H1 (cell line): Measurements from ENCODE around the gene SLC16A2. TPM values are rescaled to one million over a fixed set of nuclear protein-coding genes. Genes with fewer than 3 reads are reported as not detected.

Experiments
- CTCF ChIA-PET: fragments of 300-600 bp; sonication (Branson Sonifier 250); formaldehyde crosslinking; loops from one replicate; lab custom pipeline; 2021; ENCODE audit not compliant: partially characterized antibody; lab: Charles Lee
- POLR2A ChIA-PET: fragments of 300-600 bp; sonication (Branson Sonifier 250); formaldehyde crosslinking; loops from one replicate; lab custom pipeline; 2021; ENCODE audit warnings: inconsistent platforms; ENCODE audit not compliant: partially characterized antibody; lab: Charles Lee
- DNase-seq, 2 experiments: peaks; one replicate each; pipeline versions ENCODE4 v3.0.0 to v3.0.0-alpha.2; 2010 to 2022; ENCODE audit warnings: low spot score in 2 of 2, low read depth in 1 of 2, mixed read lengths in 1 of 2
- FAIRE-seq: peaks from 2 replicates; lab custom pipeline; 2011; peaks lifted over from hg19 to GRCh38; lab: Jason Lieb, UNC
- H2AFZ ChIP-seq: 2 replicates; pipeline ENCODE4 v1.8.1; 2012; ENCODE audit warnings: low read length, inconsistent platforms
- H2AK5ac ChIP-seq: 2 replicates; pipeline ENCODE4 v1.6.1; 2013; ENCODE audit warnings: low read depth, low read length
- H2BK120ac ChIP-seq: replicated peaks from 2 replicates; pipeline ENCODE3; 2013; ENCODE audit warnings: low read depth, low read length, inconsistent platforms
- H2BK12ac ChIP-seq: 2 replicates; pipeline ENCODE4 v1.6.1; 2013; ENCODE audit warnings: low read depth, low read length
- H2BK15ac ChIP-seq: 2 replicates; pipeline ENCODE4 v1.6.1; 2013; ENCODE audit warnings: low read length
- H2BK20ac ChIP-seq: 2 replicates; pipeline ENCODE4 v1.6.1; 2013; ENCODE audit warnings: low read length
- H2BK5ac ChIP-seq: 2 replicates; pipeline ENCODE4 v1.6.1; 2013; ENCODE audit warnings: low read depth, low read length
- H3K14ac ChIP-seq: 2 replicates; pipeline ENCODE4 v1.6.1; 2013; ENCODE audit warnings: inconsistent platforms; ENCODE audit not compliant: insufficient read length
- H3K18ac ChIP-seq: 2 replicates; pipeline ENCODE4 v1.6.1; 2013; ENCODE audit warnings: low read length; ENCODE audit errors: extremely low read depth
- H3K23ac ChIP-seq: 2 replicates; pipeline ENCODE4 v1.6.1; 2013; ENCODE audit warnings: inconsistent platforms; ENCODE audit not compliant: insufficient read length
- H3K23me2 ChIP-seq: 2 replicates; pipeline ENCODE4 v1.6.1; 2013; ENCODE audit warnings: low read depth, low read length
- H3K27ac ChIP-seq: 2 replicates; pipeline ENCODE4 v1.6.1; 2011; ENCODE audit warnings: low read depth, low read length, inconsistent platforms
- H3K27me3 ChIP-seq, 4 experiments: replicated peaks in 1 of 4; 1 replicate in 1 of 4; 2 replicates in 3 of 4; pipeline versions ENCODE4 v1.6.1 to v1.8.1; 2011 to 2013; ENCODE audit warnings: low read length in 3 of 4, mild to moderate bottlenecking in 3 of 4, inconsistent platforms in 2 of 4, mixed read lengths in 2 of 4, moderate library complexity in 1 of 4; ENCODE audit not compliant: control insufficient read depth in 3 of 4, insufficient read depth in 3 of 4; ENCODE audit errors: extremely low read depth in 1 of 4
- H3K36me3 ChIP-seq, 4 experiments: 2 replicates each; pipeline versions ENCODE4 v1.6.1 to v1.8.1; 2011 to 2013; ENCODE audit warnings: mild to moderate bottlenecking in 4 of 4, low read length in 3 of 4, moderate library complexity in 2 of 4, control low read depth in 1 of 4, inconsistent platforms in 1 of 4; ENCODE audit not compliant: insufficient read depth in 4 of 4, control insufficient read depth in 2 of 4
- H3K4ac ChIP-seq: replicated peaks from 2 replicates; pipeline ENCODE3; 2013; ENCODE audit warnings: low read length, low read depth, mixed read lengths, inconsistent platforms; ENCODE audit not compliant: insufficient read length
- H3K4me1 ChIP-seq, 4 experiments: replicated peaks in 1 of 4; 1 replicate in 1 of 4; 2 replicates in 3 of 4; pipeline versions ENCODE4 v1.6.1 to v1.8.1; 2011 to 2013; ENCODE audit warnings: low read length in 3 of 4, inconsistent platforms in 2 of 4, mixed read lengths in 1 of 4; ENCODE audit not compliant: insufficient read depth in 4 of 4, control insufficient read depth in 3 of 4
- H3K4me2 ChIP-seq, 2 experiments: 2 replicates each; pipeline versions ENCODE4 v1.6.1 to v1.8.1; 2011 to 2013; ENCODE audit warnings: low read depth in 2 of 2, low read length in 2 of 2, control low read depth in 1 of 2, inconsistent platforms in 1 of 2, mild to moderate bottlenecking in 1 of 2; ENCODE audit not compliant: insufficient read depth in 1 of 2
- H3K4me3 ChIP-seq, 4 experiments: fragments of 200-600, 300-600 bp in 1 of 4; sonication (generic), shearing (Covaris generic), sonication (Bioruptor Twin) in 1 of 4; 2 replicates each; pipeline versions ENCODE4 v1.5.1 to v1.8.1; 2011 to 2016; ENCODE audit warnings: low read length in 4 of 4, low read depth in 3 of 4, control low read depth in 2 of 4, inconsistent platforms in 2 of 4, mild to moderate bottlenecking in 2 of 4, mixed read lengths in 1 of 4, moderate library complexity in 1 of 4; ENCODE audit not compliant: insufficient read depth in 2 of 4; ENCODE audit errors: extremely low read depth in 1 of 4
- H3K56ac ChIP-seq: replicated peaks from 2 replicates; pipeline ENCODE3; 2013; ENCODE audit warnings: low read depth, mild to moderate bottlenecking, mixed read lengths, low read length, inconsistent platforms; ENCODE audit not compliant: insufficient read length
- H3K79me1 ChIP-seq: 2 replicates; pipeline ENCODE4 v1.6.1; 2013; ENCODE audit warnings: low read depth, low read length, control low read depth
- H3K79me2 ChIP-seq, 2 experiments: 2 replicates each; pipeline versions ENCODE4 v1.6.1 to v1.8.1; 2012 to 2013; ENCODE audit warnings: low read length in 2 of 2, mild to moderate bottlenecking in 2 of 2, inconsistent platforms in 1 of 2; ENCODE audit not compliant: insufficient read depth in 2 of 2, control insufficient read depth in 1 of 2
- H3K9ac ChIP-seq, 4 experiments: replicated peaks in 1 of 4; 1 replicate in 1 of 4; 2 replicates in 3 of 4; pipeline versions ENCODE4 v1.6.1 to v1.8.1; 2011 to 2013; ENCODE audit warnings: low read depth in 3 of 4, low read length in 3 of 4, control low read depth in 2 of 4, mild to moderate bottlenecking in 2 of 4, moderate library complexity in 2 of 4, inconsistent platforms in 1 of 4; ENCODE audit errors: extremely low read depth in 1 of 4
- H3K9me3 ChIP-seq, 2 experiments: 2 replicates each; pipeline versions ENCODE4 v1.6.1 to v1.8.1; 2012 to 2013; ENCODE audit warnings: mild to moderate bottlenecking in 2 of 2, moderate library complexity in 2 of 2, control low read depth in 1 of 2, inconsistent platforms in 1 of 2, low read depth in 1 of 2, low read length in 1 of 2, mixed read lengths in 1 of 2; ENCODE audit not compliant: insufficient read depth in 2 of 2
- H4K20me1 ChIP-seq, 2 experiments: replicated peaks in 1 of 2; 2 replicates each; pipeline versions ENCODE3 to v1.8.1; 2011 to 2013; ENCODE audit warnings: inconsistent platforms in 2 of 2, low read length in 2 of 2, mild to moderate bottlenecking in 1 of 2; ENCODE audit not compliant: insufficient read depth in 2 of 2, control insufficient read depth in 1 of 2
- H4K5ac ChIP-seq: 2 replicates; pipeline ENCODE4 v1.6.1; 2013; ENCODE audit warnings: low read length, low read depth, mixed read lengths, inconsistent platforms; ENCODE audit not compliant: insufficient read length
- H4K8ac ChIP-seq: 2 replicates; pipeline ENCODE4 v1.8.0; 2013; ENCODE audit warnings: mild to moderate bottlenecking, moderate library complexity, low read length, inconsistent platforms; ENCODE audit not compliant: insufficient read depth; ENCODE audit errors: extremely low read depth
- H4K91ac ChIP-seq: replicated peaks from 2 replicates; pipeline ENCODE3; 2013; ENCODE audit warnings: low read length, mixed read lengths, inconsistent platforms; ENCODE audit not compliant: insufficient read length
- ATF2 ChIP-seq: IDR thresholded peaks from 2 replicates; pipeline ENCODE4 v1.6.1; 2012; ENCODE audit warnings: low read length, inconsistent platforms
- ATF3 ChIP-seq: IDR thresholded peaks from 2 replicates; pipeline ENCODE4 v1.6.1; 2011; ENCODE audit warnings: low read depth, mild to moderate bottlenecking, low read length; ENCODE audit not compliant: insufficient read depth
- CREB1 ChIP-seq: IDR thresholded peaks from 2 replicates; pipeline ENCODE4 v1.6.1; 2012; ENCODE audit warnings: inconsistent platforms
- EP300 ChIP-seq, 2 experiments: IDR thresholded peaks; 1 replicate in 1 of 2; 2 replicates in 1 of 2; pipeline ENCODE4 v1.6.1; 2011 to 2012; ENCODE audit warnings: low read depth in 2 of 2, low read length in 2 of 2, mild to moderate bottlenecking in 2 of 2, borderline replicate concordance in 1 of 2, inconsistent platforms in 1 of 2, moderate library complexity in 1 of 2
- NRF1 ChIP-seq: IDR thresholded peaks from 2 replicates; pipeline ENCODE4 v1.6.1; 2011; ENCODE audit warnings: mild to moderate bottlenecking, low read depth, low read length, improper control_type of control experiment
- POLR2A ChIP-seq, 2 experiments: IDR thresholded peaks; 1 replicate in 1 of 2; 2 replicates in 1 of 2; pipeline ENCODE4 v1.6.1; 2011; ENCODE audit warnings: low read depth in 2 of 2, low read length in 2 of 2, mild to moderate bottlenecking in 2 of 2; ENCODE audit errors: control extremely low read depth in 1 of 2
- POU5F1 ChIP-seq: IDR thresholded peaks from 2 replicates; pipeline ENCODE4 v1.6.1; 2011; ENCODE audit warnings: low read depth, mild to moderate bottlenecking, low read length, moderate library complexity
- RNF2 ChIP-seq: fragments of 200-900, 300-1000 bp; sonication (generic); IDR thresholded peaks from 2 replicates; pipeline ENCODE4 v1.7.1; 2016; ENCODE audit warnings: borderline replicate concordance, low read depth, mild to moderate bottlenecking, antibody characterized with exemption, low read length; ENCODE audit not compliant: poor library complexity, severe bottlenecking; ENCODE audit errors: missing control alignments
- SAP30 ChIP-seq: fragments of 300-600 bp; sonication (generic); IDR thresholded peaks from 2 replicates; pipeline ENCODE4 v1.7.1; 2012; ENCODE audit warnings: low read length, moderate library complexity, mild to moderate bottlenecking, inconsistent platforms; ENCODE audit not compliant: insufficient read depth, insufficient replicate concordance
- SP2 ChIP-seq: IDR thresholded peaks from 2 replicates; pipeline ENCODE4 v1.6.1; 2012; ENCODE audit warnings: mild to moderate bottlenecking, low read length, inconsistent platforms
- TAF7 ChIP-seq: optimal IDR thresholded peaks from 2 replicates; pipeline ENCODE3; 2011; ENCODE audit warnings: low read depth, mild to moderate bottlenecking, inconsistent platforms, low read length, moderate library complexity, borderline replicate concordance
- TBP ChIP-seq: IDR thresholded peaks from 2 replicates; pipeline ENCODE4 v1.6.1; 2011; ENCODE audit warnings: low read depth, low read length, improper control_type of control experiment
- WGBS, 2 experiments: shearing (Covaris generic) in 1 of 2; methylation state at CpG; one replicate each; pipeline versions ENCODE4 v1.1.6 to v1.1.7; 2013 to 2015; ENCODE audit warnings: low lambda C conversion rate in 2 of 2, mixed read lengths in 2 of 2, inconsistent platforms in 1 of 2, low coverage in 1 of 2, missing lambda C conversion rate in 1 of 2; ENCODE audit not compliant: insufficient replicate concordance in 2 of 2, insufficient coverage in 1 of 2, insufficient read length in 1 of 2; ENCODE audit errors: extremely low coverage in 1 of 2, missing lambda C conversion rate in 1 of 2; 5-methylcytosine and 5-hydroxymethylcytosine counted together
- polyA plus RNA-seq, 7 experiments: library from polyadenylated mRNA; depleted of rRNA in 3 of 7; stranded (reverse) in 5 of 7; unstranded in 2 of 7; fragments of >200 nt in 5 of 7; fragments of 200-250 nt in 2 of 7; gene quantifications; 1 replicate in 5 of 7; 2 replicates in 1 of 7; 4 replicates in 1 of 7; pipeline versions ENCODE4 v1.2.1 to v1.2.3, GENCODE V29; 2011 to 2013; ENCODE audit warnings: missing spikeins in 2 of 7, mixed read lengths in 2 of 7
- total RNA-seq: library from RNA; stranded (reverse); fragmentation: NEBNext Ultra II Directional; extraction: Animal tissue kit (Norgen Biotek cat#: 25700); gene quantifications from 2 replicates; pipeline ENCODE4 v1.2.1, GENCODE V29; 2021

The SLC16A2 gene
- total and polyA plus RNA-seq, 2 of the 8 experiments (the other 6 are each of a cell fraction or from before 2014, with no cell fraction given): 24.4 to 32.2 TPM

DNA sequence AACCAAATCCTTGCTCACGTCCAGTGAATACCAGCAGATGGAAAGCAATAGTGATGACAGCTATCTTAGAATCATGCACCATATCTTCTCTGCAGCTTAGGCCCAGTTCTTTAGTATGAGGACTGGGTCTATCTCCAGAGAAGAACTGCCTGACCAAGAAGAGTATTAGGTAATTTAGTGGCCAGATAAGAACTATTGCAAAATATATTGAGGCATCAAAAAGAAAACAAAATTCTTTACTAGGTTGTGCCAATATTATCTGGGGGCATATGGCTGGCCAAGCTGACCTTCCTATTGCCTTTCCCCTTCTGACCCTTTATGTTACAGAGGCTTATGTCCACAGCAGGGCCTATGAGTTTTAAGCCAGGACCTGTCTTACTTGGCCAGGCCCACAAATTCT, 101.9 kb downstream of the SLC16A2 start:
- Histone ChIP-seq H2AFZ (no peak overlapping the region), H2BK5ac (no peak overlapping the region), H3K4me1 (no peaks in the 10 kb centered on the region), H3K14ac (no peak overlapping the region), H4K5ac (no peak overlapping the region), H4K91ac (no peak overlapping the region), H4K8ac (no peak overlapping the region), H2BK12ac (no peak overlapping the region), H3K27ac (no peak overlapping the region), H3K36me3 (no peaks in the 10 kb centered on the region), H3K4me2 (no peak overlapping the region), H3K9me3 (no peaks in the 10 kb centered on the region), H3K79me2 (no peaks in the 10 kb centered on the region), H3K23ac (no peak overlapping the region), H2BK120ac (no peak overlapping the region), H3K79me1 (no peaks in the 10 kb centered on the region), H2BK20ac (no peak overlapping the region), H3K18ac (no peak overlapping the region), H2AK5ac (no peak overlapping the region), H3K27me3 (no peaks in the 10 kb centered on the region), H3K4me3 (no peak overlapping the region), H2BK15ac (no peak overlapping the region), H3K56ac (no peak overlapping the region), H3K9ac (no peak overlapping the region), H3K23me2 (no peaks in the 10 kb centered on the region), H4K20me1 (no peaks in the 10 kb centered on the region), H3K4ac (no peak overlapping the region)
- ChIA-PET POLR2A (no interaction called here), CTCF (interaction anchor here (0.9 kb wide), 1 partner anchor 11 kb away, joined by 3 read pairs; no protein-coding TSS in a partner anchor)
- WGBS, 2 experiments: 80% methylated on average over 1 of the region's 1 CpG; no CpG with 5 or more reads in 1 of the 2 experiments
- no peak for DNase-seq
- no peak for FAIRE-seq
- TF ChIP-seq SAP30 (no peak), TBP (no peak), SP2 (no peak), POLR2A (IDR thresholded peaks at IDR 0.05; ENCODE audit: control extremely low read depth in 1 of 2, low read depth in 2 of 2, low read length in 2 of 2) (no peak), RNF2 (no peak), ATF3 (no peak), NRF1 (no peak), CREB1 (no peak), TAF7 (no peak), ATF2 (no peak), EP300 (IDR thresholded peaks at IDR 0.05; ENCODE audit: borderline replicate concordance in 1 of 2, low read depth in 2 of 2, low read length in 2 of 2) (no peak), POU5F1 (no peak)
